ENCODE results near the gene TIMELESS.
"Not testable (repeated sequence)": the region's sequence is repeated elsewhere in the genome, so short reads cannot be mapped to it uniquely, and the experiment has no call there.

GRCh38 chr12:56401125-56401524, 48.1 kb downstream of the TIMELESS start:
- not testable (repeated sequence) for TF ChIP-seq CTCF (IDR thresholded peaks at IDR 0.05; ENCODE audit: poor library complexity); EZH2 (IDR thresholded peaks at IDR 0.05; ENCODE audit: borderline replicate concordance)

Data from hepatocyte (in vitro differentiated cells).